ENCODE measurements around the gene PLAC9. TPM values are rescaled to one million over a fixed set of nuclear protein-coding genes. Genes with fewer than 3 reads are reported as not detected.
"Not testable (repeated sequence)": the region's sequence is repeated elsewhere in the genome, so short reads cannot be mapped to it uniquely, and the experiment has no call there.

Gene PLAC9
- total and polyA plus RNA-seq, 9 donors, result 3.1 to 16.9 (median 6.7) TPM

GRCh38 chr10:80126876-80127275 lies 5.7 kb upstream of the PLAC9 start:
- Histone ChIP-seq H3K27me3 (no peaks in the 10 kb centered on the region), H3K4me1 (ENCODE audit: insufficient read depth) (no peaks in the 10 kb centered on the region), H3K9me3 (no peaks in the 10 kb centered on the region), H3K27ac (no peak overlapping the region), H3K36me3 (no peaks in the 10 kb centered on the region), H3K4me3 (no peak overlapping the region)
- 45 to 69% (median 51%) methylated on average over 4 of the region's 4 CpGs for WGBS, 3 donors
- DNase-seq, result no peak
- intact Hi-C loops (cut with DNase I), result no loop called here
- TF ChIP-seq EP300 (IDR thresholded peaks at IDR 0.05) (no peak), POLR2A (IDR thresholded peaks at IDR 0.05) (no peak)
- TF ChIP-seq, protein P1, sequence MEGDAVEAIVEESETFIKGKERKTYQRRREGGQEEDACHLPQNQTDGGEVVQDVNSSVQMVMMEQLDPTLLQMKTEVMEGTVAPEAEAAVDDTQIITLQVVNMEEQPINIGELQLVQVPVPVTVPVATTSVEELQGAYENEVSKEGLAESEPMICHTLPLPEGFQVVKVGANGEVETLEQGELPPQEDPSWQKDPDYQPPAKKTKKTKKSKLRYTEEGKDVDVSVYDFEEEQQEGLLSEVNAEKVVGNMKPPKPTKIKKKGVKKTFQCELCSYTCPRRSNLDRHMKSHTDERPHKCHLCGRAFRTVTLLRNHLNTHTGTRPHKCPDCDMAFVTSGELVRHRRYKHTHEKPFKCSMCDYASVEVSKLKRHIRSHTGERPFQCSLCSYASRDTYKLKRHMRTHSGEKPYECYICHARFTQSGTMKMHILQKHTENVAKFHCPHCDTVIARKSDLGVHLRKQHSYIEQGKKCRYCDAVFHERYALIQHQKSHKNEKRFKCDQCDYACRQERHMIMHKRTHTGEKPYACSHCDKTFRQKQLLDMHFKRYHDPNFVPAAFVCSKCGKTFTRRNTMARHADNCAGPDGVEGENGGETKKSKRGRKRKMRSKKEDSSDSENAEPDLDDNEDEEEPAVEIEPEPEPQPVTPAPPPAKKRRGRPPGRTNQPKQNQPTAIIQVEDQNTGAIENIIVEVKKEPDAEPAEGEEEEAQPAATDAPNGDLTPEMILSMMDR (IDR thresholded peaks at IDR 0.05), result no peak

GRCh38 chr10:80131499-80131901 lies 1.0 kb upstream of the PLAC9 start:
- Histone ChIP-seq H3K27ac (no peak overlapping the region), H3K27me3 (no peaks in the 10 kb centered on the region), H3K4me3 (no peak overlapping the region), H3K4me1 (ENCODE audit: insufficient read depth) (no peaks in the 10 kb centered on the region), H3K36me3 (no peaks in the 10 kb centered on the region), H3K9me3 (no peaks in the 10 kb centered on the region)
- intact Hi-C loops (cut with DNase I), result loop anchor here in 1 of 4 donors (10.0 kb wide), 1 partner anchor 57 kb away; the partner anchor contains the start of gene TMEM254
- no peak for DNase-seq
- TF ChIP-seq EP300 (IDR thresholded peaks at IDR 0.05), result no peak
- WGBS, 3 donors, result 73 to 84% (median 81%) methylated on average over 6 of the region's 6 CpGs

DNA sequence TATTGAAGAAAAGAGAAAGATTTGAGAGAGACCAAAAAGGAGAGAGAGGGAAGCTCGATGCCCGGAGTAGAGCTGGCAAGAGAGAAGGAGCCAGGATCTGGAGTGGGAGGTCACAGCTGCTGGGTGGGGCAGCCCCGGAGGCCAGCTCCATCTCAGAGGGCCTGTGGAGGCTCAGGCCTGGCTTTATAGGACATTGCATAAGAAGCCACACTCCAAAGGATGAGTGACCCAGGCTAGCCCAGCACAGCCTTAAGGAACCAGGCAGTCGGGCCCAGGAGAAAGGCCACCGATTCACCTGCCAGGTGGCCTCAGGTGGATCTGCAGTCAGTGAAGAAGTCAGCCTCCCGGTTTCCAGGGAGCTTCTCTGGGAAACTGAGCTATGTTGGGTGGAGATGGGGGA lies 676 bp downstream of the PLAC9 start:
- TF ChIP-seq, protein P1 (IDR thresholded peaks at IDR 0.05), result no peak
- TF ChIP-seq POLR2A (IDR thresholded peaks at IDR 0.05) (no peak), EP300 (IDR thresholded peaks at IDR 0.05) (no peak)
- H3K36me3 ChIP-seq, result no peaks in the 10 kb centered on the region
- intact Hi-C loops (cut with DNase I), result loop anchor here in 1 of 4 donors (10.0 kb wide), 1 partner anchor 58 kb away; the partner anchor contains the start of gene TMEM254
- H3K27ac ChIP-seq, result no peak overlapping the region
- WGBS, 3 donors, result 31 to 41% (median 38%) methylated on average over 6 of the region's 6 CpGs
- H3K4me3 ChIP-seq, result no peak overlapping the region
- peak in 1 of 5 donors; percentile 40 for DNase-seq
- no peaks in the 10 kb centered on the region for H3K9me3 ChIP-seq
- H3K4me1 ChIP-seq (ENCODE audit: insufficient read depth), result no peaks in the 10 kb centered on the region
- no peaks in the 10 kb centered on the region for H3K27me3 ChIP-seq

GRCh38 chr10:80133687-80134086 lies 1.2 kb downstream of the PLAC9 start:
- not testable (repeated sequence) for H3K9me3 ChIP-seq; H3K27me3 ChIP-seq; H3K36me3 ChIP-seq; DNase-seq; H3K27ac ChIP-seq; H3K4me1 ChIP-seq (ENCODE audit: insufficient read depth); H3K4me3 ChIP-seq
- intact Hi-C loops (cut with DNase I), result loop anchor here in 1 of 4 donors (10.0 kb wide), 1 partner anchor 59 kb away; the partner anchor contains the start of gene TMEM254
- WGBS, 3 donors, result 76 to 92% (median 80%) methylated on average over 9 of the region's 9 CpGs

DNA sequence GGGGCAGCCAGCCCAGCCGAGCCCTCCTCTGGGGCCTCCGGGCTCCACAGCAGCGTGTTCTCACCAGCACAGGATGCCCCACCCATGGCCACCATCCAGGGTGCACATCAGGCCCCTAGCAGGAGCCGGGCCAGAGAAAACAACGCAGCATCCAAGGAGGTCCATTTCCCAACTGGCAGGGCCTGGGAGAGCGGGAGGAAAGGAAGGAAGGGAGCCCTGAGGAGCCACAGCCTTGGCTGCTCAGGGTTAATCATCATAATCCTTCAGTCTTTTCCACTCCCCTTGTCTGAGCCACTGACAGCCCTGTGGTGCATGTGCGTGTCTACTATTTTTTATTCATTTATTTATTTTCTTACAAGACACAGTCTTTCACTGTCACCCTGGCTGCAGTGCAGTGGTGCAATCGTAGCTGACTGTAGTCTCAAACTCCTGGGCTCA lies 3.6 kb downstream of the PLAC9 start:
- Histone ChIP-seq H3K4me3 (no peak overlapping the region), H3K36me3 (no peaks in the 10 kb centered on the region), H3K27ac (no peak overlapping the region), H3K9me3 (no peaks in the 10 kb centered on the region), H3K4me1 (ENCODE audit: insufficient read depth) (no peaks in the 10 kb centered on the region), H3K27me3 (no peaks in the 10 kb centered on the region)
- WGBS, 3 donors, result 18 to 31% (median 30%) methylated on average over 8 of the region's 8 CpGs
- TF ChIP-seq EP300 (IDR thresholded peaks at IDR 0.05), result no peak
- DNase-seq, result peak; percentile 69 to 82 (median 73)
- intact Hi-C loops (cut with DNase I), result loop anchor here in 1 of 4 donors (10.0 kb wide), 1 partner anchor 61 kb away; the partner anchor contains the start of gene TMEM254

DNA sequence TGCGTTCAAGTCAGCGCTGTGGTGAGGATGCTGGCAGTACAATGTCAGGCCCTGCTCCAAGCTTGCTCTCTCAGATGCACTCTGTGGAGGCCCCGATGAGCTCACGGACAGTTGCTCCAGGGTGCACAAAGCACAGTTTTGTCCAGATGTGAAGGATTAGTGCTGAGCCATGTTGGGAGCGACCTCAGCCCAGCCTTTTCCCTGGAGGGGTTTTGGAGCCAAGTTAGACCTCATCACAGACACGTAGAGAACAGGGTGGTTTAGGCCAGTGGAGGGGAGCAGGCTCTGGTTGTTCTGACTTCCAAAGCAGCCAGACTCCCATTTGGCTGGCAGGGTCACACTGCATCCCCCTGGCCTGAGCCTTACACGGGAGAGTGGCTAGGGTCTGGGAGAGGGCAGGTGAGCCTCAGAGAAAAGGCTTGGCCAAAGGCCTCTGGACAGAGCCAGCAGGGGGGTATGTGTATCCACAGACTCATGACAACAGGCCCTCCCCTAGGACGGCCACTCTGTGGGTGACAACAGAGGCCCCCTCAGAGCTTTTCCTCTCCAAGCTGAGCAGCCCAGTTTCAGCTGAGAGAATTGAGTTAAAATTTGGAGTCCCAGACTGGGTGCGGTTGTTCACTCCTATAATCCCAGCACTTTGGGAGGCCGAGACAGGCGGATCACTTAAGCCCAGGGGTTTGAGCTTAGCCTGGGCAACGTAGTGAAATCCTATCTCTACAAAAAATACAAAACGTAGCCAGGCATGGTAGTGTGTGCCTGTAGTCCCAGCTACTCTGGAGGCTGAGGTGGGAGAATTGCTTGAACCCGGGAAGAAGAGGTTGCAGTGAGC lies 4.7 kb downstream of the PLAC9 start:
- H3K4me3 ChIP-seq, result no peak overlapping the region
- intact Hi-C loops (cut with DNase I), result loop anchor here in 1 of 4 donors (10.0 kb wide), 1 partner anchor 62 kb away; the partner anchor contains the start of gene TMEM254
- no peaks in the 10 kb centered on the region for H3K27me3 ChIP-seq
- no peaks in the 10 kb centered on the region for H3K36me3 ChIP-seq
- no peak for DNase-seq
- H3K27ac ChIP-seq, result no peak overlapping the region
- H3K4me1 ChIP-seq (ENCODE audit: insufficient read depth), result no peaks in the 10 kb centered on the region
- WGBS, 3 donors, result 70 to 86% (median 79%) methylated on average over 14 of the region's 14 CpGs
- TF ChIP-seq, protein P1 (IDR thresholded peaks at IDR 0.05), result no peak
- TF ChIP-seq POLR2A (IDR thresholded peaks at IDR 0.05), result no peak
- no peak for TF ChIP-seq EP300 (IDR thresholded peaks at IDR 0.05)
- H3K9me3 ChIP-seq, result no peaks in the 10 kb centered on the region
